HepG2 (cell line): ENCODE measurements around the gene PIGW. TPM values are rescaled to one million over a fixed set of nuclear protein-coding genes. Genes with fewer than 3 reads are reported as not detected.

Experiments used
- AGO2 ChIP-seq: fragments of 200-400 bp; formaldehyde crosslinking; optimal IDR thresholded peaks from 2 replicates; pipeline ENCODE3; 2017; ENCODE audit warnings: mild to moderate bottlenecking, low read depth, low read length, moderate library complexity
- ARID4A ChIP-seq: sonication (generic); formaldehyde crosslinking; IDR thresholded peaks from 2 replicates; pipeline ENCODE4 v1.5.0; 2020; ENCODE audit warnings: mild to moderate bottlenecking, missing genetic modification reagents, borderline replicate concordance
- ATM ChIP-seq: fragments of 450-650 bp; IDR thresholded peaks from 2 replicates; pipeline ENCODE4 v1.7.1; 2017; ENCODE audit warnings: mild to moderate bottlenecking, borderline replicate concordance
- ETV6 ChIP-seq: sonication (generic); formaldehyde crosslinking; conservative IDR thresholded peaks from 2 replicates; pipeline ENCODE4 v1.4.0; 2020; ENCODE audit warnings: missing genetic modification reagents
- HMG20A ChIP-seq: IDR thresholded peaks from 2 replicates; pipeline ENCODE4 v1.6.1; 2016; ENCODE audit warnings: borderline replicate concordance
- KLF16 ChIP-seq, 2 experiments: sonication (generic) in 1 of 2; formaldehyde crosslinking in 1 of 2; IDR thresholded peaks; 2 replicates each; pipeline versions ENCODE4 v1.6.1 to v1.8.0; 2016 to 2023; ENCODE audit warnings: missing genetic modification reagents in 2 of 2, missing compliant biosample characterization in 1 of 2
- MTERF4 ChIP-seq: sonication (generic); formaldehyde crosslinking; IDR thresholded peaks from 2 replicates; pipeline ENCODE4 v1.8.0; 2023; ENCODE audit warnings: mild to moderate bottlenecking, missing genetic modification reagents
- PAF1 ChIP-seq: IDR thresholded peaks from 2 replicates; pipeline ENCODE4 v1.6.1; 2016; ENCODE audit warnings: missing genetic modification reagents, missing compliant biosample characterization
- PTBP1 ChIP-seq: fragments of 200-400 bp; formaldehyde crosslinking; IDR thresholded peaks from 2 replicates; pipeline ENCODE4 v1.6.1; 2018; ENCODE audit warnings: low read length, low read depth; ENCODE audit not compliant: poor library complexity, severe bottlenecking
- REXO4 ChIP-seq: sonication (generic); formaldehyde crosslinking; IDR thresholded peaks from 2 replicates; pipeline ENCODE4 v1.8.0; 2022; ENCODE audit warnings: missing genetic modification reagents, mild to moderate bottlenecking, borderline replicate concordance
- SALL2 ChIP-seq: sonication (generic); formaldehyde crosslinking; IDR thresholded peaks from 2 replicates; pipeline ENCODE4 v1.8.1; 2023; ENCODE audit warnings: mild to moderate bottlenecking, missing genetic modification reagents, inconsistent platforms
- SMARCC2 ChIP-seq: fragments of 450-650 bp; IDR thresholded peaks from 2 replicates; pipeline ENCODE4 v1.6.1; 2017; ENCODE audit warnings: antibody characterized with exemption, mild to moderate bottlenecking
- SPEN ChIP-seq: sonication (generic); formaldehyde crosslinking; IDR thresholded peaks from 2 replicates; pipeline ENCODE4 v1.5.1; 2020; ENCODE audit warnings: low read depth, mild to moderate bottlenecking, missing genetic modification reagents
- ZMYM4 ChIP-seq: sonication (generic); formaldehyde crosslinking; IDR thresholded peaks from 2 replicates; pipeline ENCODE4 v1.8.1; 2023; ENCODE audit warnings: mild to moderate bottlenecking, missing genetic modification reagents
- ZNF124 ChIP-seq: sonication (generic); formaldehyde crosslinking; IDR thresholded peaks from 2 replicates; pipeline ENCODE4 v1.4.0; 2020; ENCODE audit warnings: missing genetic modification reagents
- ZNF24 ChIP-seq: fragments of 450-650 bp; IDR thresholded peaks from 2 replicates; pipeline ENCODE4 v1.6.1; 2017; ENCODE audit warnings: antibody characterized with exemption, mild to moderate bottlenecking
- ZNF326 ChIP-seq: sonication (generic); formaldehyde crosslinking; IDR thresholded peaks from 2 replicates; pipeline ENCODE4 v1.4.0; 2020; ENCODE audit warnings: missing genetic modification reagents, borderline replicate concordance
- ZNF382 ChIP-seq: sonication (generic); formaldehyde crosslinking; IDR thresholded peaks from 2 replicates; pipeline ENCODE4 v1.5.0; 2020; ENCODE audit warnings: missing genetic modification reagents, mild to moderate bottlenecking, borderline replicate concordance
- ZNF687 ChIP-seq: sonication (generic); formaldehyde crosslinking; IDR thresholded peaks from 2 replicates; pipeline ENCODE4 v1.5.1; 2020; ENCODE audit warnings: mild to moderate bottlenecking, missing genetic modification reagents, moderate library complexity
- ZNF777 ChIP-seq: sonication (generic); formaldehyde crosslinking; IDR thresholded peaks from 2 replicates; pipeline ENCODE4 v1.4.0; 2020; ENCODE audit warnings: missing genetic modification reagents
- polyA plus RNA-seq, 8 experiments: library from polyadenylated mRNA; depleted of rRNA in 3 of 8; stranded (reverse) in 7 of 8; unstranded in 1 of 8; fragments of >200 nt; fragmentation: Illumina TruSeq in 4 of 8; extraction: Trizol in 4 of 8; gene quantifications; 2 replicates each; pipeline versions ENCODE4 v1.2.1 to v1.2.3, GENCODE V29; 2011 to 2016; ENCODE audit warnings: low read depth in 4 of 8, missing spikeins in 1 of 8, mixed read lengths in 1 of 8; ENCODE audit not compliant: insufficient read depth in 1 of 8
- total RNA-seq, 5 experiments: library from RNA; depleted of rRNA; stranded (reverse); fragments of >200 nt; fragmentation: Illumina TruSeq; extraction: Trizol; gene quantifications; 2 replicates each; pipeline ENCODE4 v1.2.3, GENCODE V29; 2016; ENCODE audit warnings: low read depth in 1 of 5

The PIGW gene
- total and polyA plus RNA-seq, 2 of the 13 experiments (the other 11 are each of a cell fraction or from before 2014, with no cell fraction given), result 9.0 to 24.0 TPM

GRCh38 chr17:36534840-36535668 lies at the start of gene PIGW, which contains the start of gene MYO19 (continued):
- peak; percentile 93 for TF ChIP-seq ZNF687 (CRISPR knock-in tag)
- TF ChIP-seq ZNF382 (CRISPR knock-in tag), result no peak
- TF ChIP-seq PAF1 (CRISPR knock-in tag), result no peak
- no peak; the same call in 1 of the 2 replicates for TF ChIP-seq REXO4
- TF ChIP-seq ZNF24, result no peak
- TF ChIP-seq KLF16 (CRISPR knock-in tag; IDR thresholded peaks at IDR 0.05), result peak in 1 of 2 experiments; percentile 77; a peak in 2 of 4 replicates
- TF ChIP-seq ZNF326 (CRISPR knock-in tag), result no peak
- peak; percentile 85 for TF ChIP-seq SALL2 (CRISPR knock-in tag)
- TF ChIP-seq ZNF124, result peak; percentile 29; the same call in 1 of the 2 replicates
- TF ChIP-seq ARID4A (CRISPR knock-in tag), result peak; percentile 98
- TF ChIP-seq SMARCC2, result no peak
- no peak; the same call in 1 of the 2 replicates for TF ChIP-seq ETV6 (CRISPR knock-in tag)
- TF ChIP-seq PTBP1, result peak; percentile 89
- TF ChIP-seq ATM, result no peak
- TF ChIP-seq HMG20A (CRISPR knock-in tag), result no peak
- peak; percentile 87 for TF ChIP-seq SPEN (CRISPR knock-in tag)
- TF ChIP-seq ZNF777 (CRISPR knock-in tag), result no peak
- TF ChIP-seq AGO2, result peak; percentile 96
- TF ChIP-seq MTERF4 (CRISPR knock-in tag), result 0 out of 2 replicates have a peak, but pooled peaks have one; percentile 4
- TF ChIP-seq ZMYM4 (CRISPR knock-in tag), result peak; percentile 71
